ENCODE data around the gene TFF3. TPM values are rescaled to one million over a fixed set of nuclear protein-coding genes. Genes with fewer than 3 reads are reported as not detected.

The TFF3 gene
- total and polyA plus RNA-seq, 5 donors from 2014 or later = not detected

DNA sequence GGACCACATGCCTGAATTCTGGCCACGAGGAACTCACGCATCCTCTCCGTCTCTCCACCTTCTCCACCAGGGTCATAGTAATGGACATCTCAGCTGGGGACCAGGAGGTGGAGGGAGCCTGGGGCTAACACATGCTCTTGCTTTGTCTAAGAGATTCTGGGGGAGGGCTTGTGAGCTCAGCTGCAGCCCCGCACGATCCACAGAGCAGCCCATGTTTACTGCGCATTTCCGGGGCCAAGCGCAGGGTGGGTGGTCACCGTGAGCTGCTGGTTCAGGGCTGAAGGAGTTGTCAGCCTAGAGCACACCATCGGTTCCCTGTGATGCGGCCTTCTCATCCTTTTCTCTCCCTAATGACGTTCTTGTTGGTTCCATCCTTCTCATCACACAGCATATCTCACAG, 43.1 kb upstream of the TFF3 start:
- no peaks in the 10 kb centered on the region for H3K4me1 Mint-ChIP-seq
- H3K4me3 Mint-ChIP-seq = no peak overlapping the region

DNA sequence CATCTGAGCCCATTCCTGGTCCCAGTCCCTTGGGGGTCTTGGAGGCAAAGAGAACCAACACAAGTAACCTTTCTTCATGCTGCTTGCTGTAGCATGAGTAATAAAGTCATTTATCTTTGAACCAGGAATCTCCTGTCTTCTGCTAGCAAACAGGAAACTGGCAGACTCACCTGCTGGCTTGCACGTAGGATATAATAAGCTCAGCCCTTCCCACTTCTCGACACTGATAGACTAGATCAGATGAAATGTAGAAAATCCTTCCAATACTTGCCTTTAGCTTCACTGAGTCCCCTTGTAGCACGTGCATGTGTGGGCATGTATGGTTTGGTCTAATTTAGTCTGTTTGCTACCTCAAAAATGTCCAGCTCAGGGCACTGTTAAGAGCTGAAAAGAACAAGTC, 42.1 kb upstream of the TFF3 start:
- Mint-ChIP-seq H3K9me3 (peaks cover 0 to 18% (median 2%) of the 10 kb centered on the region in 7 donors), H3K4me1 (no peaks in the 10 kb centered on the region), H3K27me3 (peaks cover 15% of the 10 kb centered on the region), H3K27ac (no peak overlapping the region), H3K36me3 (peaks cover 5% of the 10 kb centered on the region), H3K4me3 (no peak overlapping the region)
- ATAC-seq (ENCODE audit: low read depth in 2 of 2) (no peak), DNase-seq (no peak)
- H3K4me3 ChIP-seq (ENCODE audit: low read depth, low read length) = no peak overlapping the region
- H3K36me3 ChIP-seq (ENCODE audit: control insufficient read depth, insufficient read depth, low read length) = no peaks in the 10 kb centered on the region
- peaks cover 4% of the 10 kb centered on the region for H3K27me3 ChIP-seq (ENCODE audit: control insufficient read depth, insufficient read depth, low read length)
- H3K9me3 ChIP-seq (ENCODE audit: control insufficient read depth in 2 of 2, low read length in 2 of 2) = peaks cover 9 to 22% of the 10 kb centered on the region in 2 experiments
- no peaks in the 10 kb centered on the region for H3K4me1 ChIP-seq (ENCODE audit: control insufficient read depth, insufficient read depth, low read length, poor library complexity, severe bottlenecking)
- H3K27ac ChIP-seq (ENCODE audit: insufficient read depth, low read length, poor library complexity, severe bottlenecking) = no peak overlapping the region

More for the DNA sequence above, 43.1 kb upstream of the TFF3 start:
- Mint-ChIP-seq H3K27me3 (peaks cover 15% of the 10 kb centered on the region), H3K27ac (no peak overlapping the region), H3K9me3 (peaks cover 0 to 18% (median 2%) of the 10 kb centered on the region in 7 donors), H3K36me3 (peaks cover 5% of the 10 kb centered on the region)
- ATAC-seq (ENCODE audit: low read depth in 2 of 2) (no peak), DNase-seq (no peak)
- Histone ChIP-seq H3K4me1 (ENCODE audit: control insufficient read depth, insufficient read depth, low read length, poor library complexity, severe bottlenecking) (no peaks in the 10 kb centered on the region), H3K4me3 (ENCODE audit: low read depth, low read length) (no peak overlapping the region), H3K27me3 (ENCODE audit: control insufficient read depth, insufficient read depth, low read length) (peaks cover 4% of the 10 kb centered on the region), H3K27ac (ENCODE audit: insufficient read depth, low read length, poor library complexity, severe bottlenecking) (no peak overlapping the region), H3K9me3 (ENCODE audit: control insufficient read depth in 2 of 2, low read length in 2 of 2) (peaks cover 9 to 22% of the 10 kb centered on the region in 2 experiments), H3K36me3 (ENCODE audit: control insufficient read depth, insufficient read depth, low read length) (no peaks in the 10 kb centered on the region)

DNA sequence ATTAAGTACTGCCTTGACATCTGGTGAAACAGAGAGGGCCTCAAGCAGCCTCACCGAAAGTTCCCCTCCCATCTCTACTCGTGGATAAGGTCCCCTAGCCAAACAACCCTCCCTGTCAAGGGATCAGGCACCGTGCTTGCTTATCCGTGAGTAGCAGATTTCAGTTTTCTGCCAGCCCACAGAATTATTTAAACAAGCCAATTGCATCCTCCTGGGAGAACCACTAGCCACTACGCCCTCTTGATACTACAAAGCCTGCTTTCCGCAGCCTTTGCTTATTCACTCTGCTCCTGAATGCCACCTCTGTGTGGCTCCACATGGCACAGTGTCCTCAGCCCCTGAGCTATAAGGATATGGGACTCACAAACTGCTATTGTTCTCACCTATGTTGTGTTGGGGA, 41.4 kb upstream of the TFF3 start:
- Histone ChIP-seq H3K27me3 (ENCODE audit: control insufficient read depth, insufficient read depth, low read length) (peaks cover 4% of the 10 kb centered on the region), H3K9me3 (ENCODE audit: control insufficient read depth in 2 of 2, low read length in 2 of 2) (peaks cover 9 to 22% of the 10 kb centered on the region in 2 experiments), H3K4me1 (ENCODE audit: control insufficient read depth, insufficient read depth, low read length, poor library complexity, severe bottlenecking) (no peaks in the 10 kb centered on the region), H3K27ac (ENCODE audit: insufficient read depth, low read length, poor library complexity, severe bottlenecking) (no peak overlapping the region), H3K36me3 (ENCODE audit: control insufficient read depth, insufficient read depth, low read length) (no peaks in the 10 kb centered on the region), H3K4me3 (ENCODE audit: low read depth, low read length) (no peak overlapping the region)
- Mint-ChIP-seq H3K27me3 (peaks cover 8% of the 10 kb centered on the region), H3K27ac (no peak overlapping the region), H3K4me3 (no peak overlapping the region), H3K4me1 (no peaks in the 10 kb centered on the region), H3K9me3 (peaks cover 0 to 18% (median 2%) of the 10 kb centered on the region in 7 donors), H3K36me3 (peaks cover 5% of the 10 kb centered on the region)
- DNase-seq (no peak), ATAC-seq (ENCODE audit: low read depth in 2 of 2) (no peak)

DNA sequence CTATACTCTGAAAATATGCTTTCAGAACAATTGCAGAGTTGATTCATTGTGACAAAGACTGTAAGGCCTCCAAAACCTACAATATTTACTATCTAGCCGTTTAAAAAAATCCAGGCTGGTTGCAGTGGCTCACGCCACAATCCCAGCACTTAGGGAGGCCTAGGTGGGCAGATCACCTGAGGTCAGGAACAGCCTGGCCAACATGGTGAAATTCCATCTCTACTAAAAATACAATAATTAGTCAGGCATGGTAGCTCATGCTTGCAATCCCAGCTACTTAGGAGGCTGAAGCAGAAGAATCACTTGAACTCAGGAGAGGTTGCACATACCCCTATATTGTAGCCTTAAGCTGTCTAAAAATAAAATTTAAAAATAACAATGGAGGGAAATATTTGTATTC, 40.8 kb upstream of the TFF3 start:
- H3K36me3 Mint-ChIP-seq = peaks cover 5% of the 10 kb centered on the region
- peaks cover 0 to 18% (median 2%) of the 10 kb centered on the region in 7 donors for H3K9me3 Mint-ChIP-seq
- H3K36me3 ChIP-seq (ENCODE audit: control insufficient read depth, insufficient read depth, low read length) = no peaks in the 10 kb centered on the region
- peaks cover 9 to 22% of the 10 kb centered on the region in 2 experiments for H3K9me3 ChIP-seq (ENCODE audit: control insufficient read depth in 2 of 2, low read length in 2 of 2)
- no peak overlapping the region for H3K27ac Mint-ChIP-seq
- no peak for DNase-seq
- H3K4me3 ChIP-seq (ENCODE audit: low read depth, low read length) = no peak overlapping the region
- peaks cover 8% of the 10 kb centered on the region for H3K27me3 Mint-ChIP-seq
- ATAC-seq (ENCODE audit: low read depth in 2 of 2) = no peak
- no peaks in the 10 kb centered on the region for H3K4me1 ChIP-seq (ENCODE audit: control insufficient read depth, insufficient read depth, low read length, poor library complexity, severe bottlenecking)
- H3K4me1 Mint-ChIP-seq = no peaks in the 10 kb centered on the region
- peaks cover 4% of the 10 kb centered on the region for H3K27me3 ChIP-seq (ENCODE audit: control insufficient read depth, insufficient read depth, low read length)
- H3K4me3 Mint-ChIP-seq = no peak overlapping the region
- H3K27ac ChIP-seq (ENCODE audit: insufficient read depth, low read length, poor library complexity, severe bottlenecking) = no peak overlapping the region

DNA sequence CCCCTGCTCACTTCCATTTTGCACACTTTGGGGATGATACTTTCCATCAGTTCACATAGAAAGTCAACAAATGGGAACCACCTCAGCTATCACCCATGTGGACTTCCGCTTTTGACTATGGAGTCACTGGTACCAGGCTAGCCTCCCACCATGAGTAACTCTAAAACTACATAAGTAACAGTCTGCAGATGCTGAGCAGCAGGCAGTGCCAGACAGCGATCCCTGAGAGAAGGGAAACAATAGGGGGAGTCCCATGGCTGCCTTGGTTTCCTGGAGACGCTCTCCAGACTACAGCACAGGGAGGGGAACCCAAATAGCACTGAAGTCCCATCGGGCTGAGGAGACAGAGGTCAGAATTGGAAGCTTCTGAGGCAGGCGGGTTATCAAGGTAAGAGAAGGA, 38.4 kb upstream of the TFF3 start:
- Mint-ChIP-seq H3K27me3 (peaks cover 8% of the 10 kb centered on the region), H3K4me3 (no peak overlapping the region), H3K4me1 (no peaks in the 10 kb centered on the region), H3K36me3 (peaks cover 5% of the 10 kb centered on the region), H3K9me3 (peaks cover 0 to 18% (median 2%) of the 10 kb centered on the region in 7 donors), H3K27ac (no peak overlapping the region)
- no peak for DNase-seq
- Histone ChIP-seq H3K4me3 (ENCODE audit: low read depth, low read length) (no peak overlapping the region), H3K27ac (ENCODE audit: insufficient read depth, low read length, poor library complexity, severe bottlenecking) (no peak overlapping the region), H3K9me3 (ENCODE audit: control insufficient read depth in 2 of 2, low read length in 2 of 2) (peaks cover 9 to 17% of the 10 kb centered on the region in 2 experiments), H3K27me3 (ENCODE audit: control insufficient read depth, insufficient read depth, low read length) (peaks cover 4% of the 10 kb centered on the region), H3K36me3 (ENCODE audit: control insufficient read depth, insufficient read depth, low read length) (no peaks in the 10 kb centered on the region), H3K4me1 (ENCODE audit: control insufficient read depth, insufficient read depth, low read length, poor library complexity, severe bottlenecking) (no peaks in the 10 kb centered on the region)
- no peak for ATAC-seq (ENCODE audit: low read depth in 2 of 2)

DNA sequence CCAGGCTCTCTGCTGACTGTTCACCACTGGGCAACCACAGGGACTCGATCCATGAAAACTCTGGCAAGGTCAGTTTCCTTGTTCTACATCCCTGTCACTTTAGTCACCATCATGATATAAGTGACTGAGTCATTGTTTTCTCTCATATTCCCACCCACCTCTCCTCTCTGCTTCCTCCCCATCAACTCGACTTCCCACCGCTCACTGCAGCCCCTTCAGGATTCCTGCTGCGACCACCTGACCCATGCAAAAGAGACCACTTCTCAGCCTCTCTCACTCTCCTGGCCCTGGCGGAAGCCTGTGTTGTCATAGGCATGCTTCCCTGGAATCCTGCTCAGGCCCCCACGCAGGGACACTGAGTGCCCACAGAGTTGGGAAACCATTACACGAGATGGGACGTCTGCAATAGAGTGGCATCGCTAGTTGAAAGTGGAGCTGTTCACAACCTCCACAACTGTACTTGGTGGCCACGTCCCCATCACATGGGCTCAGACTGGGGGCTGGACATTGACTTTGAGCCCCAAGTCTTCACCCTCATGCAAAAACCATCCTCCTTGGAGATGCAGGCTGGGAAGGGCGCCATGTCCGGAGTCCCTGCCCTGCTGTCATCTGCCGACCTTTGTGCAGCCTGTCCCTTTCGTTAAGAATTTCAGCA, 37.4 kb upstream of the TFF3 start:
- Mint-ChIP-seq H3K27ac (peak overlapping the region in 1 of 3 donors; percentile 67), H3K36me3 (peaks cover 5% of the 10 kb centered on the region), H3K4me1 (no peaks in the 10 kb centered on the region), H3K9me3 (peaks cover 0 to 18% (median 2%) of the 10 kb centered on the region in 7 donors), H3K4me3 (no peak overlapping the region), H3K27me3 (peaks cover 8% of the 10 kb centered on the region)
- no peak overlapping the region for H3K4me3 ChIP-seq (ENCODE audit: low read depth, low read length)
- H3K4me1 ChIP-seq (ENCODE audit: control insufficient read depth, insufficient read depth, low read length, poor library complexity, severe bottlenecking) = no peaks in the 10 kb centered on the region
- ATAC-seq (ENCODE audit: low read depth in 2 of 2) = no peak
- H3K36me3 ChIP-seq (ENCODE audit: control insufficient read depth, insufficient read depth, low read length) = no peaks in the 10 kb centered on the region
- no peak overlapping the region for H3K27ac ChIP-seq (ENCODE audit: insufficient read depth, low read length, poor library complexity, severe bottlenecking)
- peaks cover 9 to 17% of the 10 kb centered on the region in 2 experiments for H3K9me3 ChIP-seq (ENCODE audit: control insufficient read depth in 2 of 2, low read length in 2 of 2)
- peaks cover 4% of the 10 kb centered on the region for H3K27me3 ChIP-seq (ENCODE audit: control insufficient read depth, insufficient read depth, low read length)
- no peak for DNase-seq

DNA sequence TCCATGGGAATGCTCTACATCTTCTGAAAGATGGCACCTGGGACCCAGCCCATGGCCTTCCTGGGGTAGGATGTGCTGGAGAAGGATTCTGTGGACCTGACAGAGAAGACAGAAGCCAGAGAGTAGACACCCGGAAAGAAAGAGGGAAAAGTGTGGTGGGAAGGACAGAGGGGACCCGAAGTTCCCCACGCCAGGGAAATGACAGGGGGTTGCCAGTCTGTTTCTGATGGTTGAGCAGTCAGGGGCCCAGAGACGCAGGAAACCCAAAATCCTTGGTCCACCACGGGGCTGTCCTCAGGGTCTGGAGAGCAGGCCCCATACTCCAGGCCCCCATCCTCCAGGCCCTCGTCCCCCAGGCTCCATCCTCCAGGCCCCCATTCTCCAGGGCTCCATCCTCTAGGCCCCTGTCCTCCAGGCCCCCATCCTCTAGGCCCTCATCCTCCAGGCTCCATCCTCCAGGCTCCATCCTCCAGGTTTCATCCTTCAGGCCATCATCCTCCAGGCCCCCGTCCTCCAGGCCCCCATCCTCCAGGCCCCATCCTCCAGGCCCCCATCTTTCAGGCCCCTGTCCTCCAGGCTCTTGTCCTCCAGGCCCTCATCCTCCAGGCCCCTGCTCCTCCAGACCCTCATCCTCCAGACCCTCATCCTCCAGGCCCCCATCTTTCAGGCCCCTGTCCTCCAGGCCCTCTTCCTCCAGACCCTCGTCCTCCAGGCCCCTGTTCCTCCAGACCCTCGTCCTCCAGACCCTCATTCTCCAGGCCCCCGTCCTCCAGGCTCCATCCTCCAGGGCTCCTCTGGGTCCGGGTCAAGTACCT, 36.6 kb upstream of the TFF3 start:
- no peak for ATAC-seq (ENCODE audit: low read depth in 2 of 2)
- Histone ChIP-seq H3K4me1 (ENCODE audit: control insufficient read depth, insufficient read depth, low read length, poor library complexity, severe bottlenecking) (no peaks in the 10 kb centered on the region), H3K36me3 (ENCODE audit: control insufficient read depth, insufficient read depth, low read length) (no peaks in the 10 kb centered on the region), H3K27ac (ENCODE audit: insufficient read depth, low read length, poor library complexity, severe bottlenecking) (no peak overlapping the region), H3K27me3 (ENCODE audit: control insufficient read depth, insufficient read depth, low read length) (no peaks in the 10 kb centered on the region), H3K9me3 (ENCODE audit: control insufficient read depth in 2 of 2, low read length in 2 of 2) (peaks cover 9 to 17% of the 10 kb centered on the region in 2 experiments), H3K4me3 (ENCODE audit: low read depth, low read length) (no peak overlapping the region)
- H3K4me1 Mint-ChIP-seq = no peaks in the 10 kb centered on the region
- peak overlapping the region in 1 of 3 donors; percentile 67 for H3K27ac Mint-ChIP-seq
- H3K36me3 Mint-ChIP-seq = peaks cover 5% of the 10 kb centered on the region
- peaks cover 0 to 18% (median 2%) of the 10 kb centered on the region in 7 donors for H3K9me3 Mint-ChIP-seq
- H3K4me3 Mint-ChIP-seq = no peak overlapping the region
- H3K27me3 Mint-ChIP-seq = peaks cover 8% of the 10 kb centered on the region
- DNase-seq = no peak

Measured in CD4-positive, CD25-positive, alpha-beta regulatory T cell (primary cell).